Activated T-cell treated with anti-CD3 and anti-CD28 coated beads for 4 hours (primary cell): ENCODE measurements around the gene GAMT.
"Not testable (repeated sequence)": the region's sequence is repeated elsewhere in the genome, so short reads cannot be mapped to it uniquely, and the experiment has no call there.

Experiments used
- DNase-seq: peaks from one replicate; pipeline ENCODE4 v3.0.0-alpha.2; 2020

Gene GAMT

DNA sequence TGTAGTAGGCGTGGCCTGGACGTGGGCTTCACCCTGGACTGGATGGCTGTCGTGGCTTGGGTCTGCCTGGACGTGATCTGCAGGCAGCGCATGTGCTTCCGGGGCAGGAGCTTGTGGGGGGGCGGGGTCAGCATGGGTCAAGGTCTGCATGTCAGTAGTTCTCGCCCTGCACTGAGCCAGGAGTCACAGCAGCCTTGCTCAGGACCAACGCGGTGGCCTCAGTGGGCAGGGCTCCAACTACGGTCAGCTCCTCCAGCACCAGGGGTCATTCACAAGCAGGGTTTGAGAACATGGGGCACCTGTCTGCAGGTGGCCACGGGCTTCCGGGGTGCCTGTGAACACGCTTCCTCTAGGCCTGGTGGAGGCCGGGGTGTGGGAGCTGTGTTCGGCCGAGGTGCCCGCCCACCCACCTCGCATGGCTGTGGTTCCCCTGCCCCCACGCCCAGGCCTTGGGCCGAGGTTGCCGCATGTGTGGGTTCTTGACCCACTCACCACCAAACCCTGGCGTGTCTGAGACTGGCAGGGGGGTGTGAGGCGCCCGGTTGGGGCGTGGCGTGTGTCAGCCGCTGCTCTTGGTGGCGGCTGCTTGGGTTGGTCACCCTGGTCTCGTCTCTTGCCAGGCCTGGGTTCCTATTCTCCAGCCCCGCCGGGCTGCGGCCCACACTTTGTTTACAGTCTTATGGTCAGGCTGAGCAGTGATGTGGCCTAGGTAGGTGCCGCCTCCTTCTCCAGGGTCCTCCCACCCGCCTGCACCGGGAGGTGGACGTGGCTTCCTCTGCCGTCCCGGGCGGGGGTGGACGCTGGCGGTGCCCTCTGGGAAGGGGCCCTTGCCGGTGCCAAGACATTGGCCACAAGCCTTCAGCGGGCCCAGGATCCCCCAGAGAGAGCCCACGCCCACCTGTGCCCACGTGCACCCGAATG, 32.0 kb upstream of the GAMT start:
- DNase-seq, result no peak

DNA sequence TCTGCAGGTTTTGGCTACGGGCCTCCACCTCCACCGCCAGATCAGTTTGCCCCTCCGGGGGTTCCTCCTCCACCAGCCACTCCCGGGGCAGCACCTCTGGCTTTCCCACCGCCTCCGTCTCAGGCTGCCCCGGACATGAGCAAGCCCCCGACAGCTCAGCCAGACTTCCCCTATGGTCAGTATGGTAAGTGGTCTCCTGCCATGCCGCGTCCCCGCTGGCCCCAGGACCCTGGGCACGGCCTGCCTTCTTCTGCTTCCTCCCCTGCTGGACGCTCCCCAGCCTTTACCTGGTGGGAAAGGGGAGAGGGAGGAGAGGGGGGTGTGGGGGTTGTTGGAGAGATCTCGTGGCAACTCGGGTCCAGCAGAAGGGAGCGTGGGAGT, 31.2 kb upstream of the GAMT start:
- no peak for DNase-seq

DNA sequence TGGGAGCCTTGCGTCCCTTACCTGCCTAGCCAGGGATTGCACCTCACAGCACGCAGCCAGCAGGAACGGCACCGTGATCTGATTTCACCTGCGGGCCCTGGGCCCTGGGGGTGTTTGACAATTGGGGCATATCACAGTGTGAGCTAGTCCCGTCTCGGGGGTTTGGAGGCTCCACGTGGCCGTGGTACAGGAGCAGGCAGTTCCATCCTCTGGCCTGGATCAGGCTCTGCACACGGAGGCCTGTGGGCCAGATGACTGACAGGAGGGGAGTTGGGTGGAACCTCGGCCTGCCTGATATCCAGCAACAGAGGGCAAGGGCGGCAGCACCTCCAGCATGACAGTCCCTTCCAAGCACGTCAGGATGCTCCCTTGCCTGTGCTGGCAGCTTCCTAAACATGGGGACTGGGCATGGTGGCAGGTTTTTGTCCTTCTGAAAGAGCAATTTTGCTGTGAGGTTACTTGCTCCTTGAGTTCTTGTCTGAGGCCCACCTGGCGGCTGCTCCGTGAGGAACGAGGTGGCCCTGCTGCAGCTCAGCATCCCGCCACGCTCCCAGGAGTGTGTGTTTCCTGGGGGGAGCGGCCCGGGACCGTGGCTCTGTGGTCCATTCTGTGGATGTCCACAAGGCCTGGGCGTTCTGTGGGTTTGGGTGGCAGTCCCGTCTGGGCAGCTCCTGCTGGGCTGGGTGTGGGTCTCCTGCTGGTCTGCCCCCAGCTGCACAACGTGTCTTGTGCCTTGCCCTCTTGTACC, 30.6 kb upstream of the GAMT start:
- no peak for DNase-seq

DNA sequence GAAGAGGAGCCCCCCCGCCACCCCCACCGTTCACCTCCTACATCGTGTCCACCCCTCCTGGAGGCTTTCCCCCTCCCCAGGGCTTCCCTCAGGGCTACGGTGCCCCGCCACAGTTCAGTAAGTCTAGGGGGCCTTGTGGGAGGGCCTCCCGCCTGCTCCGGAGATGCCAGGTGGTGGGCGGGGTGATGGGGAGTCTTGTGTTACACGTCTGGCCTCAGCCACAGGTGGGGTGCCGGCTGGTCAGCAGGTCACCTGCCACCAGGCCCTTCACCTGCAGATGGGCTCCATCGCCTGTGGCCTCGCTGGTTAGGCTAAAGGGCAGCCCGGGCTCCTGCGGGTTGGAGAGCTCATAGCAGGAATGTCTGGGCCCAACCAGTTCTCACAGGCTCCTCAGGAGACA, 28.9 kb upstream of the GAMT start:
- no peak for DNase-seq

DNA sequence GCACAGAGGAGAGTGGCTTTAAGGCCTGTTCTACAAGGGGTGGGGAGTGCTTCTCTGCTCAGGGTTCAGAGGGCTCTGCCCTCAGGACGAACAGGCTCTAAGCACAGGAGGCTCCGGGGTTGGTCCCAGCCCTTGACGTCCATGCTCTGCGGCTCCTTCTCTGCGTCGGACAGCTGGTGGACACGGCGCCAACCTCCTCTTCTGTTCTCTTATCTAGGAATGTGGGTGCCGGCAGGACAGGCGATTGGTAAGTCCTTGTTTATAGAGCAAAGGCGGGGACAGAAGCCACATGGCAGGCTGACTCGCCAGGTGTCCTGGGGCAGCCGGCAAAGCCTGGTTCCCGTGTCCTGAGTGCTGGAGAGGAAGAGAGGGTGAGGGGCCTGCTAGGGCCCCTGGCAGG, 28.4 kb upstream of the GAMT start:
- no peak for DNase-seq

DNA sequence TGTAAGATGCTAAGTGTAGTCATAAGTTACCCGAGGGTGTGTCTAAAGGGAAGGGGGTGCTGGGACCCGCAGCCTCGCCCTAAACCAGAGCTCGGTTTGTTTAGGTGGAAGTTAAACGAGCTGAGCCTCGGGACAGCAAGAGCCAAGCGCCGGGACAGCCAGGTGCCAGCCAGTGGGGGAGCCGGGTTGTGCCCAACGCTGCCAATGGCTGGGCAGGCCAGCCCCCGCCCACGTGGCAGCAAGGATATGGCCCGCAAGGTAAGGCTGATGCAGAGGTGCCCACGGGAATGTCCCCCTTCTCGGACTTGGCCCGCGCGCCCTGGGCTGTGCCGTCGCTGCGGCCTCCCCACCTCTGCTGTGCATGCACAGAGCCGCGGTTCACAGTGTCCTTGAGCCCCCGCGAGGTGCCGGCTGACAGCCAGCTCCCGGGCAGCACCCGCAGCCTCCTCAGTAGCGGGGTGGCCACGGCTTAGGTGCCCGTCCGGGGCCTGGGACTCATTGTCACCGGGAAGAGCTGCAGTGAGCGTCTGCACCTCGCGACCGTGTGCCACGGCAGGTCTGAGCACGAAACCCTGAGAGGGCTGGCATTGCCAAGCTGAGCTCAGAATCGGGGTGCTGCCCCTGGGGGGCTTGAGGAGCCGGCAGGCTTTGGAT, 27.5 kb upstream of the GAMT start:
- no peak for DNase-seq

DNA sequence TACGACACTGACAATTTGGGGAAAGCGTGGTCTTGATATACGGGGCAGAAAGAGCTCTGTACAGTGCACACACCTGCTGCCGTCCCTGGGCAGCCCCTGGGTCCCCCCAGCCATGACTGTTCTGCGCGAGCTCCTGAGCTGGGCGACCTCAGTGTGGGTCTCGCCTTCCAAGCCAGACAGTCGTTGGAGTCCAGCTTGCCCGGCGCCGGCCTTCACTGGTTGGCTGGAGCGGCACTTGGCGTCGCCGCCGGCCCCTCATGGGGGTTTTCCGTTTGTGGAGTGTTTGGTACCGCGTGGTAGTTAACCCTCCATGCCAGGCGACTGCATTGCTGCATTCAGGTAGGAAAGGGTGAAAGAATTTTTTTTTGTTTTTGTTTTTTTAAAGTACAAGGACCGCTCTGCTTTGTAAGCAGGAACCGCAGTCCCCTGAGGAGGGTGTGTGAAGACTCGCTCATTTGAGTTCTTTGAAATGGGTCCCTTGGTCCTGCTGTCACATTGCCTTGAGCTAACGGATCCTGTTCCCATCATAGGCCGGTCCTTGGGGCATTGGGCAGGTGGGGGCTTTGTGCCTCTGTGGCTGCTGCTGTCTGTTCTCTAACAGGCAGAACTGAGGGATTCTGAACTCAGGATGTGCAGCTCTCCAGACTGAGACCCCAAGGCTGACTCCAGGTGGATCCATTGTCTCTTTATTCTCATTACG, 26.0 kb upstream of the GAMT start:
- DNase-seq, result no peak

DNA sequence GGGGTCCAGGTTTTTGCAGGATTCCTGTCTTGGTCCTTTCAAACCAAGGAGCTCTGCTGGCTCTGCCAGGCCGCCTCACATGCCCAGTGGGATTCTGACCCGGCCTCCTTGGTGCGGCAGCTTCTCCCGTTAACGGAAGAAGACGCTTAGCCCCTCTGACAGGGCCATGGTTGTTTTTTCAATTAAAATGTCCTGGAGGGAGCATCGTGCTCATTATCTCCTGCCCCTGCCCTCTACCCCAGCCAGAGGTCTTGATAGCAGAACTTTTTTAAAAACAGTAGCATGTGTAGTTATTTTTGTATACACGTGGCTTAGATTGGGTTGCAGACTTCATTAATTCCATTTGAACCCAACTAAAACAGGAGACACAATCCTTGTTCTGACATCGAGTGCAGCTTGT, 25.4 kb upstream of the GAMT start:
- DNase-seq, result no peak

DNA sequence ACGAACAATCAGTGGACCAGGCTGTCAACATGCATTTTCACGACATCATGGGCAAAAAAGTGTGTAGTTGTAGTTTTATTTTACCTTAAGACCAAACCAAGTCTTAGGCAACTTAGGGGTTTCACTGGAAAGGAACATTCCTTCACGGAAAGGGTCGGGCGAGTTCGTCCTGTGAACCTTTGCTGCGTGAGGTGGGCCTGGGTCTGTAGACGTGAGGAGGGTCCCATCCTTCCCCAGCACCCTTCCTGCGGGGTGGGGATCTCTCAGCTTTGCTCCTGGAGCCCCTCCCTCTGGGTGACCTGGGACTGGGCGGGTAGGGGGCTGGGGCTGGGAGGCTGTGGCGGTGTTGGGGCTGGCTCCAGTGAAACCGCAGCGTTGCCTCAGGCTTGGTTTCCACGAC, 24.6 kb upstream of the GAMT start:
- DNase-seq, result no peak

DNA sequence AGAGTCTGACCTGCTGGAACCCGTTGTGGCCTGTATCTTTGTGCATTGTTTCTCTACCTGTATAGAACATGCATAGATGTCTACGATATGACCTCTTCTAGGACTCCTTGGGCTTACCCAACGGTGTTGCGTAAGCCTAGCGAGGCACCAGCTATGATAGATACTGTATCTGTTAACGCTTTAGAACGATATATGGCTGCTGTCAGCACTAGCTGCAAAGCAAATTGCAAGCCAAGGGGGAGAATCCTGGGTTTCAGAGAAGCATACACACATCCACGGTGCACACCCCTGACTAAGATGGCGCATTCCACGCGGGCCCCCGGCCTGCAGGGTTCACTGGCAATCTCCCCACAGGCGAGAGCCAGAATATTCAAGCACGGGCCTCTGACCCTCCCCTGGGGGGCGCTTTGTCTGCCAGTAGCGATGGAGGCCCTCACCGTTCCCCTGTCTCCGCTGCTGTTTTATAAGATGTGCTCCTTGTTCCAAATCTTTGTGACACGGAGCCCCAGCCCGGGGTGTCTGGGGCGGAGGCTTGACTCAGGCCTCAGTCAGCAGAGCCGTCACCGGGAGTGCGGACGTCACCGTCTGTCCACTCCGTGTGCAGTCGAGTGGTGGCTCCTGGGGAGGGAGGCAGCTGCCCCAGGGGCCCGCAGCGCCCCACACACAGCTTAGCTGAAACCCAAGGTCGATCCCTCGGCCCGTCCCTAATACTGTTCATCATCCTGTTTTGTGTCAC, 23.9 kb upstream of the GAMT start:
- no peak for DNase-seq

DNA sequence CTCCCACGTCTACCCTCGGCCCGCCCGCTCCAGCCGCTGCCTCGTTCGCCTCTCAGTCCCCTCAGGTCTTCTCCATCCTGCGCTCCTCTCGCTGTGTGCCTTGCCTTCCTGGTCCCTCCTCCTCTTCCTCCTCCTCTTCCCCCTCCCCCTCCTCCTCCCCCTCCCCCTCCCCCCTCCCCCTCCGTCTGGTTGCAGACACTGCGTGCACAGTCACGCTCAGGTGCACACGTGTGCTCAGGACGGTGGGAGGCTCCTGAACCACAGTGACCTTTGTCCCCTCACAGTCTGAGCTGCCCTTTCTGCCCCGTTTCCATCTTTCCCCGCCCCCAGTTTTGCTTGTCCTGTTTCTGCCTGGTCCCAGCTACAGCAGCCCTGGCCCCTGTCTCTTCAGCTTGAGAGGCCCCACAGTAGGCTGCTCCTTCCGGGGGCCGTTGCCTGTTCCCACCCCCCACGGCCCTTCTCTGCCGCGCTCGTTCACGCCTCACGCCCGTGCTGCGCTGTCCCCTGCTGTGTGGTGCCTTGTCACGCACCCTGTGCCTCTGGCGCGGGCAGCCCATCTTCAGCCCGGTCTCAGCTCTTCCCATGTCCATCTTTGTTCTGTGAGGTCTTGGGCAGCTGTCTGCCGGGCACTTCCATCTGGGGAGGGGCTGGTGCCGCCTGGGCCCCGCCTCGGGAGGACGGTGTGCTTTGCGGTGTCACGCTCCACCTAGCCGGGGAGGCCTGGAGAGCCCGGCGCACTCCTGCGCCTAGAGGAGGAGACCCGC, 23.0 kb upstream of the GAMT start:
- no peak for DNase-seq

DNA sequence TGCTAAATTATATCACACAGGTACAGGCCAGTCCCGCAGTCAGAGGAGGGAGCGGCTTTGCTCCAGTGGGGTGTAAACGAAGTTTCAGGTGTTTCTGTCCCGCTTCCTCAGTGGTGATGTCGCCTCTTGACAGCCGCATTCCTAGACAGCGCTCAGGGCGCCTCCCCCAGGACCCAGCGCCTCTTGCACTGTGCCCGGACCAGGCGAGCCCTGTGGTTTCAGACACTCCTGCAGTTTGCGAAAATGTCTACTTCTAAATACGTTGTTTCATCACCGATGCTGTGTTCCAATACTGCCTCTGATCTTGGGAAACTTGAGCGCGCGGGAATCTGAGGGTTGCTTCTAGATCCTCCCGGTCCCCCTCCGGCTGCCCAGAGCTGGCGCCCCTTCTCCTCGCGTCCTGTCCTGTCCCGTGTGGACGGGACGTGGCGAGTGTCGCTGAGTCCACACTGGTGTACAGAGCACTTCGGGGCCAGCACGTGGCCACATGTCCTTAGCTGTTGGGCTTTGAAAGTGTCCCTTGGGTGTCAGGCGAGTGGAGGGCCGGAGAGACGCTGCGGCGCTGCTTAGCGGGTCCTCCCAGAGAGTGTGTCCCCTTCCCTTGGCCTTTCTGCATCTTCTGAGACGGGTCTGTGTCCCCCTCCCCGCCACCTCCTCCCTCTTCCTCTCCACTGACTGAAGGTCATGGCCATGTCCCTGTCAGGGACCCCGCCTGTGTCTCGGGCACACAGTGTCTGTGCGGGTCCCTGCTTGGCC, 22.3 kb upstream of the GAMT start:
- DNase-seq, result no peak

DNA sequence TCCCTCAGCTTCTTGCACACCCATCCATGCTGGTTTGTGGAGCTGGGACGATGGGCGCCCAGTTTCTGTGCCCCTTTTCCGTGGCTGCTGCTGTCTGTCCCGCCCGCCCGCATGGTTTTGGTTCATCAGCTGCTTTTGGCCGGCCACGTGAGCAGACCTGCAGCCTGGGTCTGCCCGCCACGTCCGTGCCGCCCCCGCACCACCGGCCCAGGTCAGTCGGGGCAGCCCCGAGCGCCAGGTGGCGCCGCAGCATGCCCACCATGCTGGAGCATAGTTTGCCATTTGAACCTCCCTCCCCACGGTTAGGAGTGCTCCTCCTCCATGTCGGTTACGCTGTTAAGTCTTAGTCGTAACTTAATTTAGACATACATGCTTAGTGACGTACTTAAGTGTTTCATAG, 21.6 kb upstream of the GAMT start:
- no peak for DNase-seq

DNA sequence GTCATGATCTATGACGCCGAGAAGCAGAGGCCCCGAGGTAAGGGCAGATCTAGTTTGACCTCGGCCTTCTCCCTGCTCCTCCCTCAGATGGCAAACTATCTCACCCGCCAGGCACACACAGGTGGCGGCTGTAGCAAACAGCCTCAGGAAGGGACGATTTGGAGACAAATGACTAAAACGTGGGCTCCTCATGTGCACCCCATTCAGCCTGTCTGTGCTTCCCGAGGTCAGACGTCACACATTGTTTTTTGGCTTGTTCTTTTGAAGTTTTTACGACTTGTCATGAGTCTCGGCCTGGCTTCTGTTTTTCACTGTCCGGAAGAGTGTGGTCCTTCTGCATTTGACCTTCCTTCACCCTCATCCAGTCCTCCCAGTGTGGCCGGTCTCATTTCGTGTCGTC, 21.0 kb upstream of the GAMT start:
- DNase-seq, result no peak

DNA sequence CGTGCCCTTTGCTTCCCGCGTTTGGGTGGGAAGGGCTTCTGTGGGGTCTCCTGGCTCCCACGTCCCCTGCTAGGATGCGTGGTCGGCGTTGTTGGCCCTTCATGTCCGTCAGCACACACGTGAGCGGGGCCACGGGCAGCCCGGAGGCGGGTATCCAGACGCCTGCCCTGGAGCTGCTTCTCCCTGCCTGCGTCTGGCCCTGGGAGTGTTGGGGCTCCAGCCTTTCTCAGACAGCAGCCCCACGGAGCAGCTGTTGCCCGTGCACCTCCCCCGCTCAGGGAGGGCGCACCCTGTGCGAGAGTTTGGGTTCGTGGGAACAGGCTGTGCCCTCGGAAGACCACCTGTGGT, 20.6 kb upstream of the GAMT start:
- no peak for DNase-seq

DNA sequence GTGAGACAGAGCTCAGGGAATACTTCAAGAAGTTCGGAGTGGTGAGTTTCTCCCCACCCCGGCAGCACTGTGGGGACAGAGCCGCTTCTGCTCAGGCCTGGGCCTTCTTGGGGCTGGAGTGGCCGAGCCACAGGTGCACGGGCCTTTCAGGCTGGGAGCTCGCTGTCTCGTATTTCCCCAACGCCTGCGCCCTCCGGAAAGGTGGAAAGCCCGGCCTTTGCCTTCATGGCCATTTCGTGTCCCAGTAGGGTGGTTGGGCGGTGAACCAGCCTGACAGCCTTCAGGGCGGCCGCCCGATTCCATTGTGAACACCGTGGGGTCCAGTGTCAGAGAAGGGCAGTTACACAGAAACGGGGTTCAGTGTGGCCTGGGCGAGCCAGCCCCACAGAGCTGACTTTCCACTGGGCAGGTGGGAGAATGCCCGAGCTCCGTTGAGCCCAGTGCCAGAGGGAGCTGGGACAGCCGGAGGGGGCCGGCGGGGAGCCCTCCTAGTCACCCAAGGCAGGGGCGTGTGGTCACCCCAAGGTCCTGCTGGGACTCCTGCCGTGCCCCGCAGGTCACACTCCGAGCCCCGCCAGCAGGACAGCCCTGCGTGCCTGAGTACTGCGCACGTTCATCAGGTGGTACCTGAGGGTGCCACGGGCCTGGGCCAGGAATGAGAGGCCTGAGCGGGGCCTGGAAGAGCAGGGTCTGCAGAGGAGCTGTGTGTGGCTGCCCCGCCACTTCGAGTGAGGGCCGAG, 20.0 kb upstream of the GAMT start:
- no peak for DNase-seq

DNA sequence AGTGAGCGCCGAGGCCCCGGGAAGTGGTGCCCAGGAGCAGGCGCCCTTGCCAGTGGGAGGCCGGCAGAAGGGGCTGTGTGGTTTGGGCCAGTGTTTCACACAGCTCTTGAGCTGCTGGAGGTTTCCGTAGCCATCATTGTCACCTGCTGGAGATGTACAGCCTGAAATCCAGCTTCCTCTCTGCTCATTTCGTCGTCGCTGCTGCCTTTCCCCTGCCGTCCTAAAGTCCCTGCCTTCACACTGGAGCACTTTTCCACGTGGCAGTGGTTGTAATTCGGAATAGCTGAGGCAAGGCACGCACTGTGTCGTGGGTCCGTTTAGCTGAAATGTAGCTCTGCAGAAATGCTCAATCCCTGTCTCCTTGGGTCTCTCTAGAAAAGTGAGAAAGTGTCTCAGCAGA, 19.2 kb upstream of the GAMT start:
- DNase-seq, result no peak

DNA sequence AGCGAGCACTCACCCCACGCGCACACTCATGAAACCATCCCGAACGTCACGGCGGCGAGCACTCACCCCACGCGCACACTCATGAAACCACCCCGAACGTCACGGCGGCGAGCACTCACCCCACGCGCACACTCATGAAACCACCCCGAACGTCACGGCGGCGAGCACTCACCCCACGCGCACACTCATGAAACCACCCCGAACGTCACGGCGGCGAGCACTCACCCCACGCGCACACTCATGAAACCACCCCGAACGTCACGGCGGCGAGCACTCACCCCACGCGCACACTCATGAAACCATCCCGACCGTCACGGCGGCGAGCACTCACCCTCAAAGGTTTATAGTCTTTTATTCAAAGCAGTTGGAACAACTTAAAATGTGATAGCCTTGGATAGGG, 18.7 kb upstream of the GAMT start:
- DNase-seq, result not testable (repeated sequence)

DNA sequence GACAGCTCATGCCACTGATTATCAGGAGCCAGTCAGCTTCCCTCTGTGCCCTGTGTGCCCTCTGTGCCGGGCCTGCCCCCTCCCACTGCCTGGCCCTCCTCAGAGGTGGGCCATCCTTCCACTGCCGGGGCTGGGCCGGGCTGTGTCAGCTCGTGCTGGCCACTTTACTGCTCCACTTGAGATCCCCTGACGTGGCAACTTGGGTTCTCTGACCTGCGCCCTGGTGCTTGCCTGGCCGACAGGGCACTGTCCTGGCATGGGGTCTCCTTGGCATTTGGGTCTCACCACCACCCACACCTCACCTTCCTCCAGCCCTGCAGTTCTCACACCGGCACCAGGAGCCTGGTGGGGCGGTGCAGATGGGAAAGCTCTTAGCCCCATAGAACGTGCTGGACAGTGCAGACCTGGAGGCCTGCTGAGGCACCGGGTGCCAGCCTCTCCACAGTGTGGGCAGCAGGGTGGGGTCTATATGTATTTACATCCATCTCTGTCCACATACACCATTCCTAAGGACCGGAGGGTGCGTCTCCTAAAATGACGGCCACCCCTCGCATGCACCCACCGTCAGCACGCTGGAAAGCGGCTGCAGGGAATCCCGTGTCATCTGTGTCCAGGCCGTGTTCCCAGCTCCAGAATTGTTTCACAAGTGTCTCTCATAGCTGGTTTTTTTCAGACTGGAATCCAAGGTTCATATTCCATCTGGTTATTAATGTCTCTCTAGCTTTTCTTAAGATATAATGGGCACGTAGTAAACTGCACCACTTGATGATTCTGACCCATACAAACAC, 17.8 kb upstream of the GAMT start:
- no peak for DNase-seq

DNA sequence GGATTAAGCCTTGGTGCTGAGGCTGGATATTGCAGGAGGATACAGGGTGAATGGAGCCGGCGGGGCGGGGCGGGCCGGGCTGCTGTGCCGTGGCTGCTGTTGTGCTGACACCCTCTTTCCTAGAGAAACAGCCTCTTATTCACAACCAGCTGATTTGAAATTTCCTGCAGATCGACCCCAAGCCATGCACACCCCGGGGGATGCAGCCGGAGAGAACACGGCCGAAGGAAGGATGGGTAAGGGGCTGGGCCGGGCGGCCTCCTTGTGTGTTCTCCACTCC, 17.1 kb upstream of the GAMT start:
- no peak for DNase-seq
